HG03097 (cell line): ENCODE measurements around the gene GAL3ST2.

Source experiments
- ATAC-seq: cut with Tn5 transposase; IDR thresholded peaks from one replicate; pipeline ENCODE4 v1.9.1; 2021; ENCODE audit not compliant: unreplicated experiment, low FRiP score

Gene GAL3ST2

GRCh38 chr2:241842620-241843211 is 66.1 kb downstream of the GAL3ST2 start:
- ATAC-seq = no peak

- ATAC-seq = no peak
Observed at GRCh38 chr2:241843321-241844065, 66.9 kb downstream of the GAL3ST2 start.

- ATAC-seq = no peak
Observed at GRCh38 chr2:241844066-241844728, 67.6 kb downstream of the GAL3ST2 start.

- ATAC-seq = no peak
Observed at GRCh38 chr2:241844831-241845578, 68.4 kb downstream of the GAL3ST2 start.

- ATAC-seq = no peak
Observed at GRCh38 chr2:241846406-241846805, 69.8 kb downstream of the GAL3ST2 start.

GRCh38 chr2:241848761-241849615 is 72.4 kb downstream of the GAL3ST2 start:
- no peak for ATAC-seq

- no peak for ATAC-seq
Observed at GRCh38 chr2:241849616-241850543, 73.3 kb downstream of the GAL3ST2 start.

GRCh38 chr2:241850544-241851324 is 74.1 kb downstream of the GAL3ST2 start:
- ATAC-seq = no peak

- no peak for ATAC-seq
Observed at GRCh38 chr2:241851325-241852115, 74.9 kb downstream of the GAL3ST2 start.

- no peak for ATAC-seq
Observed at GRCh38 chr2:241852116-241852980, 75.7 kb downstream of the GAL3ST2 start.

GRCh38 chr2:241852981-241853631 is 76.5 kb downstream of the GAL3ST2 start:
- ATAC-seq = no peak
